KOPT-K1 (cell line): ENCODE results near the gene UQCC5.

Source experiments
- H3K27ac ChIP-seq: fragments of 200-600 bp; sonication (generic); 2 replicates; pipeline ENCODE4 v1.5.1; 2016; ENCODE audit warnings: antibody characterized with exemption, mild to moderate bottlenecking, low read depth, low read length; ENCODE audit not compliant: poor library complexity, severe bottlenecking
- H3K36me3 ChIP-seq: fragments of 200-600 bp; sonication (generic); 2 replicates; pipeline ENCODE4 v1.5.1; 2017; ENCODE audit warnings: antibody characterized with exemption, mild to moderate bottlenecking, low read length, moderate library complexity; ENCODE audit not compliant: insufficient read depth
- H3K9me3 ChIP-seq: fragments of 200-600 bp; sonication (generic); 2 replicates; pipeline ENCODE4 v1.5.1; 2017; ENCODE audit warnings: antibody characterized with exemption, low read length, mild to moderate bottlenecking; ENCODE audit not compliant: insufficient read depth, poor library complexity, severe bottlenecking

The UQCC5 gene

DNA sequence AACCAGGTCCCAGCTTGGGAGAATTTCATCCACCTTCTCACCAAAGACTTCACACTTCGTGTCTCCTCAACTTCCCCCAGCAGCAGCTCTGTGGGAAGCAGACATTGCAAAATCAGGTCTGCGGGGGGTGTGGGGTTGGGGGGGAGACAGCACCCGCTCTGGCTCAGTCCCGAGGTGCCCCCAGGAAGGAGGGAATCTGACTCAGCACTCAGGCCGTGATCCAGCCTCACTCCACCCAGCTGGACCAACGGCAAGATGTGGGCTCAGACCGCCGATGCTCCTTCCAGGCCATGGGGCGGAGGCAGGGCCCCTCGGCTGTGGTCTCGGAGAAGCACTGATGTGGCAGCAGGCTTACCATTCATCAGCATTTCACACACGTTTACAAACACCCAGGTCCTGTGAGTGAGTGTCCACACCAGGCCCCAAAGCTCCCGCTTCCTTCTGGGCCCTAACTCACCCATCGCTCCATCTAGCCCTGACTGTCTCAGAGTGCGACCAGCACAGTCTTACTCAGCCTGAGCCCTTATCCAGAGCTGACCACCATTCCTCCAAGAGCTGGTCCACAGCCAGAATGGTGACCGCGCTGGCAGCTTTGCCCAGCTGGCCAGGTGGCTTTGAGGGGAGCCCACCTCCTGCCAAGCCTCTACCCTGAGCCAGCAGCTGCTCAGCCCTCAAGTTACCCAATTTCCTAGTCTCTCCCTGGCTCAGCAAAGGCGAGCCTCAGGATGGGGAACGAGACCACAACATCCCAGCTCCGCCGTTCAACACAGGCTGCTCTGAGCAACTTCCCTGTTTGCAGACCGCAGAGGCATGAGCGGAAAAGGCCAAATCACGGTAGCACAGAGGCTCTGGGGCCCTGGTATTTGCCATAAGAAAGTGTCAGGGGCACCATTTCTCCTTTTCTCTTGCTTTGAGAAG is 38.0 kb upstream of the UQCC5 start:
- Histone ChIP-seq H3K9me3 (no peaks in the 10 kb centered on the region), H3K36me3 (peaks cover 3% of the 10 kb centered on the region; the same call in 1 of the 2 replicates), H3K27ac (no peak overlapping the region)

GRCh38 chr3:52501046-52501445 is 35.4 kb upstream of the UQCC5 start:
- H3K36me3 ChIP-seq: no peaks in the 10 kb centered on the region
- no peak overlapping the region for H3K27ac ChIP-seq

DNA sequence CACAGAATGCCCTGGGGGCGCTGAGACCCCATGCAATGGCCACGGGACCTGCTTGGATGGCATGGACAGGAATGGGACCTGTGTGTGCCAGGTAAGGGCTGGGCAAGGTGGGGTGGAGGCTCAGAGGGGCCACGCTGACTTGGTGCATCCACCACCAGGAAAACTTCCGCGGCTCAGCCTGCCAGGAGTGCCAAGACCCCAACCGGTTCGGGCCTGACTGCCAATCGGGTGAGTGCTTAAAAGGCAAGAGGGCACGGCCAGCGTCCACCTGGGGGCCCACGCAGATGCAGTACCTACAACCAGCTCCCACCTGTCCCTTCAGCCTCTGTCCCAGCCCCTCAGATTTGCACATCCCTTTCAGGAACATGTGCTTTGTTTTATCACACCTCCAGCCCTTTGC is 34.4 kb upstream of the UQCC5 start:
- Histone ChIP-seq H3K9me3 (no peaks in the 10 kb centered on the region), H3K36me3 (no peaks in the 10 kb centered on the region), H3K27ac (no peak overlapping the region)

More at GRCh38 chr3:52501046-52501445, 35.4 kb upstream of the UQCC5 start:
- H3K9me3 ChIP-seq: no peaks in the 10 kb centered on the region

DNA sequence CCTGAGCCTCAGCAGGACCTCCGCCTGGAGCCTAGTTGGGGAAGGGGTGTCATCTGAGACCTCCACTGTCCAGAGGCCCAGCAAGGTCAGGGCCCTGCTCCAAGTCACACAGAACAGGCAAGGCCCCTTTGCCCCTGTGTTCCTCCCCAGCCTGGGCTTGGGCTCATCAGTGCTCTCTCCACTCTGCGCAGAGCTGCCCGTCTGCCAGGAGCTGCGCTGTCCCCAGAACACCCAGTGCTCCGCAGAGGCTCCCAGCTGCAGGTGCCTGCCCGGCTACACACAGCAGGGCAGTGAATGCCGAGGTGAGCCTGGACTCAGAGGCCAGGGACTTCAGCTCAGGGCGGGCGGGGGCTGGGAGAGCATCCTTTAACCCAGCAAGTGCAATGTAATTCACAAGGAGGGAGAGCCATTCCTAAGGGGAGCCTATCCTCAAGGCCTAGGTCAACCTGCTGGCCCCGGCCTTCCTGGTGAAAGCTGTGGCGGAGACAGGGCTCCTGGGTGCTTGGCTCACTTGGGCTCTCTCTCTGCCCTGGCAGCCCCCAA is 33.5 kb upstream of the UQCC5 start:
- no peak overlapping the region for H3K27ac ChIP-seq
- no peaks in the 10 kb centered on the region for H3K9me3 ChIP-seq
- no peaks in the 10 kb centered on the region for H3K36me3 ChIP-seq

GRCh38 chr3:52503788-52504424 is 32.5 kb upstream of the UQCC5 start:
- Histone ChIP-seq H3K27ac (no peak overlapping the region), H3K36me3 (no peaks in the 10 kb centered on the region), H3K9me3 (no peaks in the 10 kb centered on the region)

GRCh38 chr3:52504977-52505376 is 31.4 kb upstream of the UQCC5 start:
- Histone ChIP-seq H3K27ac (no peak overlapping the region), H3K36me3 (no peaks in the 10 kb centered on the region), H3K9me3 (no peaks in the 10 kb centered on the region)

DNA sequence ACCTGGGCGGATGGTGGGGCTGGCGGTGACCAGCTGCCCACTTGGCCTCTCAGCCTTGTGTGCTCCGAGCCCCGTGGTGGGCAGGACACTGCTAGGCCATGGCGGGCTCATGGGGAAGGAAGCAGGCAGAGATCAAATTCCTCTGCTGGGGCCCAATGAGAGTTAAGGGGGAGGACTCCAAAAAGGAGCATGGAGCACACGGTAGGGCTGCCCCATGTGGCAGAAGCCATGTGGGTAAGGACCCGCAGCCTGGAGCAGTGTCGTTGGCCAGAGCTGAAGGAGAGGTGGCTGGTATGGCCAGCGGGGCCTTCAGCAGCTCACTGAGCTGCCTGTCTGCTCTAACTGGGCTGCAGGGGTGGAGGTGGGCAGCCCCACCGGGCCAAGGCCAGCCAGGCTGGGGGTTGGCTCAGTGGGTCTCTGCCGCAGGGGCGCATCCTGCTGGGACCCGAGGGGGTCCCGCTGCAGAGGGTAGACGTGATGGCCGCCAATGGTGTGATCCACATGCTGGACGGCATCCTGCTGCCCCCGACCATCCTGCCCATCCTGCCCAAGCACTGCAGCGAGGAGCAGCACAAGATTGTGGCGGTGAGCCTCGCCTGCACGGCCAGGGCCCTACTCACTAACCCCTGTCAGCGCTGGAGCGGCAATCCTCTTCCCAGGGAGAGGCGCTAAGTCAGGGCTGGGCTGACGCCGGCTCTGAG is 30.0 kb upstream of the UQCC5 start:
- no peaks in the 10 kb centered on the region for H3K36me3 ChIP-seq
- H3K27ac ChIP-seq: no peak overlapping the region
- no peaks in the 10 kb centered on the region for H3K9me3 ChIP-seq

- H3K9me3 ChIP-seq: no peaks in the 10 kb centered on the region
- H3K27ac ChIP-seq: no peak overlapping the region
- no peaks in the 10 kb centered on the region for H3K36me3 ChIP-seq
Measured at GRCh38 chr3:52507359-52507758, 29.0 kb upstream of the UQCC5 start.

- H3K36me3 ChIP-seq: no peaks in the 10 kb centered on the region
- H3K9me3 ChIP-seq: no peaks in the 10 kb centered on the region
- H3K27ac ChIP-seq: no peak overlapping the region
Measured at GRCh38 chr3:52509753-52510328, 26.6 kb upstream of the UQCC5 start.

DNA sequence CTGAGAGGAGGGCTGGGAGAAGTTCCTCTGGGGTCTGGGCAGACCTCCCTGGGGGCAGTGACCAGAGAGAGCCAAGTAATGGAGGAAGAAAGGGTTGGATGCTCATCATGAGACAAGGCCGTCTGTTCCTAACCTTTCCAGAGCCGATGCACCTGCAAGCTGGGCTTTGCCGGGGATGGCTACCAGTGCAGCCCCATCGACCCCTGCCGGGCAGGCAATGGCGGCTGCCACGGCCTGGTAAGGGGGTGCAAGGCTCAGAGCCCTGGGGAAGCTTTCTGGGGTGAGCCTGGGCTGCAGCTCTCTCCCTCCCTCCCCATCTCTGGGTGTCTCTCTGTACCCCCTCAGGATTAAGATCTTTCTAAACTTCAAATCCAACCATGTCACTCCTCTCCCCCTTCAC is 24.9 kb upstream of the UQCC5 start:
- Histone ChIP-seq H3K27ac (no peak overlapping the region), H3K9me3 (no peaks in the 10 kb centered on the region), H3K36me3 (no peaks in the 10 kb centered on the region)

DNA sequence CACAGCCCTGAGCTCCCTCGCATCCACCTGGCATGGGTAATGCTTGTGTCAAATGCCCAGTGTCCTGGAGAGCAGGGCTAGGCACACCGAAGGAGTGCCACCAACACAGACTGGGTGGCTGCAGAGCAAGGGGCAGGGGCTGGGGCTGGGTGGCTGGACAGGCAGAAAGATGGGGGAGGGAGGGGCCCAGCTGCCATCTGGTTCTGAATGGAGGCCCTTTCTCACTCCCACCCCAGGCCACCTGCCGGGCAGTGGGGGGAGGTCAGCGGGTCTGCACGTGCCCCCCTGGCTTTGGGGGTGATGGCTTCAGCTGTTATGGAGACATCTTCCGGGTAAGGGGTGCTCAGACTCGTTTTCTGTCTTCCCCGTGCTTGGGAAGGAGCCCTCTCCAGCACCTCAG is 24.3 kb upstream of the UQCC5 start:
- no peaks in the 10 kb centered on the region for H3K9me3 ChIP-seq
- no peak overlapping the region for H3K27ac ChIP-seq
- no peaks in the 10 kb centered on the region for H3K36me3 ChIP-seq

GRCh38 chr3:52512727-52513126 is 23.7 kb upstream of the UQCC5 start:
- Histone ChIP-seq H3K9me3 (no peaks in the 10 kb centered on the region), H3K27ac (no peak overlapping the region), H3K36me3 (no peaks in the 10 kb centered on the region)

DNA sequence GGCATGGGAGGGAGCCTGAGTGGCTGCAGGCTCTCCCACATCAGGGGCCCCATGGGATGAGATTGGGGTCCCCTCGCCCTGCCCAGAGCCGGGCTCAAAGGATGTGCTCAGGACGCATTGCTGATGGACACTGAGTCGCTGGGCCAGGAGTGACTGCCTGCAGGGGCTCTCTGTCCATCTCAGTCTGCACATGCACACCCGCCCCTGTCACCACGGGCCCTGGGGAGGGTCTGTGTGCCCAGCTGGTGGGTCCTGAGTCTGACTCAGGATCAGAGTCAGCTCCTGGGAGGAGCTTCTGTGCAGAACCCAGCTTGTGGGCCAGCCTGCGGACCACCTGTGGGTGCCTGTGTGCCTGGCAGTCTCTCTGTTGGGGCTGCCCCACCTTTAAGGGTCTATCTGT is 23.1 kb upstream of the UQCC5 start:
- Histone ChIP-seq H3K36me3 (no peaks in the 10 kb centered on the region), H3K9me3 (no peaks in the 10 kb centered on the region), H3K27ac (no peak overlapping the region)

DNA sequence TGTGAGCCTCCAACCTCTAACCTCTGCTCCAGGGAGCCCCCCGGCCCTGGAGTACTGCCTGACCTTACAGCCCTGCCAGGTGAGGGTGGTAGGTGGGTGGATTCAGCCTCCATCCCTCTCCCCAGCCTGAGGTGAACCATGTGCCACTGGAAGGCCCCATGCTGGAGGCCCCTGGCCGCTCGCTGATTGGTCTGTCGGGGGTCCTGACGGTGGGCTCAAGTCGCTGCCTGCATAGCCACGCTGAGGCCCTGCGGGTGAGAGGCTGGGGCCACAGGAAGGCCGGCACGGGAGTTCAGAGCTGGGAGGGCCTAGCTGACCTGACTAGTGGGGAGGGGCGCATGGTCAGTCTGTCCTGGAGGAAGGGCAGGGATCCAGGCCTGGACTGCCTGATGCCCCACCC is 21.8 kb upstream of the UQCC5 start:
- no peaks in the 10 kb centered on the region for H3K9me3 ChIP-seq
- no peaks in the 10 kb centered on the region for H3K36me3 ChIP-seq
- no peak overlapping the region for H3K27ac ChIP-seq

DNA sequence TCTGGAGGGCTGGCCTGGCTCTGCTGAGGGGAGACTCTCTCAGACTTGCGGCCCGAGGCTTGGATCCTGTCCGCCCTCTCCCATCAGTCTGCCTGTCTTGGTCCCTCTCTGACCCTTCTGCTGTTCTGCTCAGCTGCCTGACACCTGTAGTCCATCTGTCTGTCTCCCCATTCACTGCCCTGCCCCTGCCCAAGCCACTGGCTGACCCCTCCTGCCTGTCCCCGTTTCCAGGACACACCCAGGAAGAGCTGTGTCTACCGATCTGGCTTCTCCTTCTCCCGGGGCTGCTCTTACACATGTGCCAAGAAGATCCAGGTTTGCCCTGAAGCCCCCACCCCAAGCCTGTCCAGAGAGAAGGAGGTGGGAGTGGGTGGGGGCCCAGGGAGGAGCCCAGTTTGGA is 21.2 kb upstream of the UQCC5 start:
- Histone ChIP-seq H3K27ac (no peak overlapping the region), H3K36me3 (no peaks in the 10 kb centered on the region), H3K9me3 (no peaks in the 10 kb centered on the region)
